GM21381 (cell line): Measurements from ENCODE around the gene FBXO8.

ENCODE experiments used
- ATAC-seq: cut with Tn5 transposase; IDR thresholded peaks from one replicate; pipeline ENCODE4 v1.9.1; 2021; ENCODE audit warnings: mild to moderate bottlenecking, moderate library complexity; ENCODE audit not compliant: unreplicated experiment

Gene FBXO8

DNA sequence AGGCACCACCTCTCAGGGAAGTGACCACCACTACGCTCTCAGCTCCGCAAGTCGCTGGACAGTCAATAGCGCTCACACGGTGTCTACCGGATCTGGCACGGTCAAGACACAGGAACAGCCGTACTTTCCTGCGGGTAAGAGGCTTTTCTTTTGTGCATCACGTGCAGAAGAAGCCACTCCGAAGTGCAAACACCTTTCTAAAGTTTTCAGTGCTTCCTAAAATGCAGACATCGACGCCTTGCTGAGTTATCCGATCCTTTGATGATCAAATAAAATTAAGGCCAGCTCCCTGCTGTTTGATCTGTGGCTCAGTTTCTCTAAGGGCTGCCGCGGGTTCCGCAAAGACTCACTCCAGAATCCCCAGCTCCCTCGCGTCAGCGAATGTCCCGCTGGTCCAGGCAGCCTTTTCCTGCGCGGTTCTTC is 71.8 kb downstream of the FBXO8 start:
- no peak for ATAC-seq

DNA sequence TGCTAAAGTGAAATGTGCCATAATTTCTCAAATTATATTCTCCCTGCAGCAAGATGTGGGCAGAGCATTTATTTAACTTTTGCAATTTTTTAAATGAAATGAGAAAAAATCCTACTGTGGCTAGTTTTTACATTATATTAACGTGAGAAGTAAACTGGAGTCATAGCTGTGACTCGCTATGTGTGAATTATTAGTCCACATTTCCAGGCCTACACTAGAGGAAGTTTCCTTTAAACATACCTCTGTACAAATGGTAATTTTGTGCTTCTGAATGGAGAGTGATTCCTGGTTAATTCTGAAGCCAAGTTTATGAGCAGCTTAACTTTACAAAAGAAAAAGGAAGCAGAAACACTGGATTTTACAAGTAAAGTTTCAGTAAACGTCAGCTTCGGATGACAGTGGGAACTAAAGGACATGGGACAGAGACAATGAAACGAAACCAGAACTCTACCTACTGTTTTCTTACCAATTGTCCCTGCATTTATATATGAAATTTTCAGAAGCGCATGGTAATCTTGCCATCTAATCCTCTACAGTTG is 72.4 kb downstream of the FBXO8 start:
- ATAC-seq: no peak

DNA sequence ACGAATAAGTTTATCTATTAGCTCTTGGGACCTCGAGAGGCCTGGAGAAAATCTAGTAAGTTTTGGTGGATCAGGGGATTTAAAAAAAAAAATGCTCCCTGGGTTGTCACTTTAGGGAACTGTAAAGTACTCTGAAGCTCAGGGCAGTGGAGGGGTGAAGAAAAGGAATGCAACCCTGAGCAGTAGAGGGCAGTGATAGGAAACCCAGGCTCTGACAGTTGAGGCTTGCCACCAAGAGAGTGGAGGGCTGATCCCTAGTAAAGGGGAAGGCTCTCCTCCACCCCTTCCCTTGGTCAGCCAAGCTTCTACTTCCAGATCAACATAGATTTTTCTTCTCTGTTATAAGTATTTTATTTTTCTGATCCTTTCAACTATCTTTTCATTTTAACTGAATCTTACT is 73.1 kb downstream of the FBXO8 start:
- ATAC-seq: no peak

DNA sequence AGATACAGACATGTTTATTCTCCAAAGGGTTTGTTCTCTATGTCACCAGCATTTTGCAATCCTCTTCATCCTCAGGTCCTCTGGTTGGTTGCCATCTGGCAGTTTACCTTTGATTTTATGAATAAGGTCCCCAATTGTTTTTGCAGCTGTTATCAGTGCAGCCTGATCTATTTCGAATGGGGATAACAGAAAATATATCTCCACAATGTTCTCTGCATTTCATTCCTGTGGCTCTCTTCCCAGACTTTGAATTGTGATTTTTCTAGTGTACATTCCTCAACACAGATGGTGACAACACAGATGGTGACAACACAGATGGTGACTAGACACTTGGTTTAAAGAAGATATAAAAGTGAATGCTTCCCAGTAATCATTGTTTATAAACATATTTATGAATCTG is 74.1 kb downstream of the FBXO8 start:
- ATAC-seq: no peak

DNA sequence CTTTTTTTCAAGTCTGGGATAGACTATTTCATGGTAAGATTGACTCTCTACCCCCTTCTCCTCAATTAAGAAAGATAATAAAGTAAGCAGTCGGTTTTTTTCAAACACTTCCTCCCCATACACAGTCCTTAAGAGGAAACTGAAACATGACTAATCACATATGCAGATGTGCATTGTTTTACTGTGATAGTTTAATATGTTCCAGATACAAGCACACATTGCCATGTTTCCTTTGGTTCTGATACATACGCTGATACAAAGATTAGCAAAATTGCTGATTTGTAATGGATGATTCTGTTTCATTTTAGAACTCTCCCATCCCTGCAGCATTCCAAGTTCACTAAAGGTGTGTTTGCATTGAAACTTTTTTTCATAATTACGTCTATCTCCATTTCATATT is 76.1 kb downstream of the FBXO8 start:
- no peak for ATAC-seq

DNA sequence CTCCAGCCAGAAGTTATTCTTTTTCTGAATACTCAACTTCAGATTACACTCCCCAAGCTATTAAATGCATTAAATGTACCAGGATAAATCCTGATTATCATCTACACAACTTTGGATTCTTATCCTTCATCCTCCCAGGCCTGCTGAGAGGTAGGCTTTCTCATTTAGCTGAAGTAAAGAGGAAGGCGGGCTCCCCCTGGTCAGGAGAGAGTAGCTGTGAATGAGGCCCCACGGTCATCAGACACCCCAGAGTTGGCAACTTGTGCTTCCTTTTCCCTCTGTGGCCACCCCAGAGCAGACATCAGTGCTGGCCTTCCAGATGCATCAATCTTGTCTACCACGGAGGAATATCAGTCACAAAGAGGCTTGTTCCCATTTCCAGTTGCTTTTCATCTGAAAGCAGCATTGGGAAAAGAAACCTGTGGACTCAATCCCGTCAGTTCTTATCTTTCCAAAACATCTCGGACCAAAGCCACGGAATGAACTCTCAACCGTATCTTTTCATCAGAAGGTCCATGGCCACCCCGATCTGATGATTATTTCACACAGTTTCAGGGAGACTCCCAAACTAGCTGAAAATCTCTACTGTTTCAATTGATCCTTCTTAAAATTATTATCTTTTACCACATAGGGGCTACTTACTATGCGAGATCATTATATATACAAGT is 79.2 kb downstream of the FBXO8 start:
- ATAC-seq: no peak

DNA sequence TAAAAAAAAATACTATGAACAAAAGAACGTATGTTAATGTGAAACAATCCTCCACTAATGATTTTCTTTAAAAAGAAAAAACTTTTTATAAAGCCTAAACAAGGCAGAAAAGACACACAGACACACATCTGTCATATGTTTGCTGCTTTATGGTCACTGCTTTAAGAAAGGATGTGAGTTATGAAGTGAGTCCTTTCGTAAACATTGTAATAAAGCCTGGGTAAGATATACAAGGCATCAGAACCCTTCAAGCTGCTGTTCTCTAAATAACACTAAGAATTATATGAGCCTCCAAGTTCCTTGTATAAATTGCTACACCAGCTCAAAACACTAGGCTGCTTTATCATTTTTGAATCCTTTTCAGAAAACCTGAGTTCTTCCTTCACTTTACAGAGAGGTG is 81.6 kb downstream of the FBXO8 start:
- ATAC-seq: no peak

DNA sequence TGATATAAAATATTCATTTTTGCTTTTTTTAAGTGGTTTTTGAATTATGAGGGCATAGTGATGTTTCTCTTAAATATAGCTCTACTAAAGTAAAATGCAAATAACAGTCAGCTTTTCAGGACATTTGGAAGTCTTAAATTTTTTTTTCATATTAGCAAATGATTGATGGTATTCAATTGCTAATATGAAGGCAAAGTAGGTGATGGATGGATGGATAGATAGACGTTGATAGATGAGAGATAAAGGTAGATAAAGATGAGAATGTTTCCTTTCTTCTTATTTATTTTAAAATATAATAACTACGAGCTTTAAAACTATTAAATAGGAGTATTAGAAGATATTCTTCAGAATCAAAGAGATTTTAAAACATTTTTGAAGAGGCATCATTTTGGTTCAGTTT is 83.7 kb downstream of the FBXO8 start:
- ATAC-seq: no peak

DNA sequence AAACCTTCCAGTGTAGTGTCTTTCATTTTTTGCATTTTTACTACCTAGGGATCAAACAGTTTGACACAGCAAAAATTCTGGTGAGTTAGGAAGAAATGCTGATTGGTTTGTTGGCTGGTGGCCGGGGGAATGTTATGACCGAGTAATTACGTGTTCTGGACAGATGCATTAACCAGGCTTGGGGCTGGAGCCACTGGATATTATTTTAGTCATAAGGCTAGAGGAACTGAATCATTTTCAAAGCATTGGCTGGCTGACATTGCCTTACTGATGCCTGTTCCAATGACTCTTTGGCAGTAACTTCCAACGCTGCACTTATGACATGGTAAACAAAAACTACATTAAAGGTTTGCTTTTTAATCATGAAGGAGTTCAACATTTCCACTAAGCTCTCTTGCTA is 84.6 kb downstream of the FBXO8 start:
- ATAC-seq: no peak

DNA sequence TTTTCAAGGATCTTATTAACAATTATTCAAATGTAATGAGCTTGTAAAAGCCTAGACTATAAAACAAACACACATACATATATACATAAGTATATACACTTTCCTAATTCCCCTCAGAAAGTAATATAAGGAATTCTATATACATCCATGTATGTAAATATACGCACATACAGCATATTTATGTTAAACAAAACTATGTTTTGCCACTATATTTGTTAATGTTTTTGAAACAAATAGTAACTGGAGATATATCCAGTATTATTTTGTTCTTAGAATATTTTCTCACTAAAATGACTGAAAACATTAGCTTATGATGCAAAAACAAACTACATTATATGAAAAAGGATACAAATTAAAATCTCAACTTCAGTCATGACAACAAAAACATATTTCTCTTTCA is 85.1 kb downstream of the FBXO8 start:
- no peak for ATAC-seq

DNA sequence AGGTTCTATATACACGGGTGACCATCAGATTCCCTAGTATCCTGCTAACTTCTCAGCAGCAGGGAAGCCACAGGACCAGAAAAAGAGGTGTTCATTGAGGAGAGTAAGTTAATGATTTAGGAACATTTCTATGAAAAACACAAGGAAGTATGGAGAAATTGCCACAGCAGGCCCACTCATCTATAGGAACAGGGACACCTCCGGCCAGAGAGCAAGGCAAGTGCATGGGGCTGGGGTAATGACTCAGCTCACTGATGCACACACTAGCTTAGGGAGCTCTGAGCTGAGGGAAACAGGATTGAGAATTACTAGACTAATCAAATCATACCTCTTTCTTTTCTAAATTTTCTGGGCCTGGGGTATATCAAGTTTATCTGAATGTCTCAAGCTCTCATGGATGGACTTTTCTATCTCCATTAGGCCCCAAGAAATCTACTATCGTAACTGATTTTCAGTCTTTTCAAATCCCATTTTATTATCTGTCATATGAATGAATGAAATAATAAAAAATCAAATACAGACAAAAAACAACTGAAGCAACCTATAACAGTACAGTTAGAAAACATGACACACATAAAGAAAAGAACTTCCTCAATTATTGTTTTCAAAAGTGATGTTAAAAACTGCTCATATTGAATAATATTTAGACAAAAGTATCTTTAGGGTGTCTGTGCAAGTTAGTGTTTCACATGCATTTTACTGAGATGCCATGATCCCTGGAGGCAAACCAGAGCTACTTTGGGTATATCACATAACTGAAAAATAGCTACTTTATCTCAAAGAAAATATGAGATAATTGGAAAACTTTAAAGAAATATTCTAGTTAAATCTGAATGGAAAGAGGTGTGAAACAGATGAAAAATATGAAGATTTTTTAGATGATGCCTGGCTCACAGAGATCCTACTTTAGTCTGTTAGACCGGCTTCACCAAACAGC is 89.8 kb downstream of the FBXO8 start:
- ATAC-seq: no peak

DNA sequence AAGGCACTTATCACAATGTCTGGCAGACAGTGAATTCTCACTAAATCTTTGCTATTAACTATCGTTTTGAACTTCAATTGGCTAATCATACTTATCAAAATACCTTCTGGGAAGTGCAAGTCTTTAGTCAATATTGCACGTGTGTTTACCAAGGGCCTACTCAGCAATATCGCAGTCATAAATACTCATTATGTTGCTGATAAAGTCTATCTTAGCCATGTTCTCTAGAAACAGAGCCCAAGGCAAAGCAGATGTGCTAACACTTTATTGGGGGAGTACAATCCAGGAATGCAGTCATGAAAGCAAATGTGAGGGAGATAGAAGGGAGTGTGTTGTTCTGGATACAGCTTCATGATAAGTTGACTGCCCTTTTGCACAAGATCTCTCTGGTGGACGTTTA is 90.5 kb downstream of the FBXO8 start:
- ATAC-seq: no peak

DNA sequence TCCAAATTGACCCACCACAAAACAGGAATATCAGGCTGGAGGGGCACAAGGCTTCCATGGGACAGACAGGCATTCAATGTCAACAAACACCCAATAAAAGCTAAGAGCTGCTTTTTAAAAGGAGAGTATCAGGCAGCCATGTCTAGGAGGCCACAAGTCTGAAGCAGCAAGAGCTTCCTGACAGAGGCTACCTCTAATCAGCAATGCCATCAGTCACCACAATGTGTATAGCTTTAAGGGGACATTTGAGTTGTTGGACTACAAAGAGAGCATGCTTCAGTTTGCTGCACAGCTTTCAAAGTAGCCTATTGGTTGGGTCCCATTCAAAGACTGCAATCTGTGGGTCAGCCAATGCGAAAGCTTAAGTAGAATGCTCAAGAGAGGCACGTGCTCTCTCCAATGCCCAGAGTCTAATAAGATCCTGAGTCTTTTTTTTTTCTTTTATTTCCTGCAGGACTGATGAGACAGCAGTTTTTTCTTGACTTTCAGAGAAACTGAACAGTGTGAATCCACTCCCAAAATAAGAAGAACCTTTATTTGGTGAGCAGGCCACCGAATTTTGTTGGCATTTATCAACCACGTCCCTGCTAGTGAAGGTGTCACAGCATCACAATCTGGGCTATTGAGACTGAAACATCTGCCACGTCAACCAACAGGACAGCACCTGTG is 92.5 kb downstream of the FBXO8 start:
- no peak for ATAC-seq

DNA sequence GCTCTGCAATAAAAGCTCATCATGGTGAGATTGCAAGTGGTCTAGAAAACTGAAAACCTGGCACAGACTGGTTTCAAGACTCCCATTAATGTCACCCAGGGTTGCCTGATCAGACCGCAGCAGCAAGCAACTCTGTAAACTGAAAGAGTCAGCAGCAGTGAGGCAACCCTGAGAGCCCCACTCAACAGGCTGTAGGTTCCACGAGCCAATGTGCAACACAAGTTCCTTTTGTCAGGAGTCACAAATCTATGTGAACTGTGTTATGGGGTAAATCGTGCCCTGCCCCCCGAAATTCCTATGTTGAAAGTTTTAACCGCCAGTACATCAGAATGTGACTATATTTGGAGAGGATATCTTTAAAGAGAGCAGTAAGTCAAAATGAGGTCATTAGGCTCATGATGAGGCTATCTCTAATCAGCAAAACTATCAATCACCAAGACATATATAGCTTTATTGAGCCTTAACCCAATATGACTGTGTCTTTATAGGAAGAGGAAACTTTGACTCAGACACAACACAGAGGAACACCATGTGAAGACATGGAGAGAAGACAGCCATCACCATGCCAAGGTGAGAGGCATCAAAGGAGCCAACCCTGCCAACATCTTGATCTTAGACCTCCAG is 94.0 kb downstream of the FBXO8 start:
- ATAC-seq: no peak
